Measurements from ENCODE around the gene FGFR2. TPM values are rescaled to one million over a fixed set of nuclear protein-coding genes. Genes with fewer than 3 reads are reported as not detected.

Gene FGFR2
- total RNA-seq, 1 experiment from 2014 or later = 286 TPM

DNA sequence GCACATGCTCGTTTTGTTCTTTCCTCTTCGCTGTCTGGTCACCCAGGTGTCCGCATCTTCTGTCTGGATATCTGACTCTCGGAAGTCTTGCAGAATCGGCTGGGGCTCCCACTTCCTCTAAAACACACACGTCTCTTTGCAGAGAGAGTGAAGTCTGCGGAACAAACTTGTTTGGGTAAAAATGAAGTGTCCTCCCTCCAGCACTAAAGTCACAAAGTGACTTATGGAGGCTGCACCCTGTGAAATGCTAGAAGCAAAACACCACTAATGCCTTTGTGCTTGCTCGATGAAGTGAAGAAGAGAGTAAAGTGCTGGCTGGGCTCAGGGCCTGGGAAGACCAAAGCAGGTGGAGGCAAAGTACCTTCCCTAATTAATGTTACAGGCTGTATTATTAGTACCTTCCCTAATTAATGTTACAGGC lies 71.4 kb downstream of the FGFR2 start:
- H3K9me3 ChIP-seq = no peaks in the 10 kb centered on the region
- H3K36me3 ChIP-seq (ENCODE audit: control insufficient read depth, insufficient read depth, low read length) = peaks cover 1% of the 10 kb centered on the region; the same call in 1 of the 2 replicates
- Mint-ChIP-seq H3K4me1 (ENCODE audit: low read depth, unreplicated experiment) (peaks cover 61% of the 10 kb centered on the region), H3K4me3 (ENCODE audit: unreplicated experiment) (no peak overlapping the region), H3K27me3 (ENCODE audit: insufficient read depth, unreplicated experiment) (no peaks in the 10 kb centered on the region), H3K27ac (ENCODE audit: unreplicated experiment) (peak overlapping the region; percentile 16), H3K9me3 (ENCODE audit: unreplicated experiment) (no peaks in the 10 kb centered on the region), H3K36me3 (ENCODE audit: insufficient read depth, unreplicated experiment) (peaks cover 94% of the 10 kb centered on the region)
- intact Hi-C loops (cut with micrococcal nuclease; ENCODE audit: unreplicated experiment) = no loop called here
- H3K4me3 ChIP-seq (ENCODE audit: low read depth, low read length) = no peak overlapping the region
- H3K4me1 ChIP-seq = peaks cover 32% of the 10 kb centered on the region; the same call in 1 of the 2 replicates
- no peaks in the 10 kb centered on the region for H3K27me3 ChIP-seq (replicated peaks; ENCODE audit: control insufficient read depth, insufficient read depth, low read length)
- TF ChIP-seq, protein P1, sequence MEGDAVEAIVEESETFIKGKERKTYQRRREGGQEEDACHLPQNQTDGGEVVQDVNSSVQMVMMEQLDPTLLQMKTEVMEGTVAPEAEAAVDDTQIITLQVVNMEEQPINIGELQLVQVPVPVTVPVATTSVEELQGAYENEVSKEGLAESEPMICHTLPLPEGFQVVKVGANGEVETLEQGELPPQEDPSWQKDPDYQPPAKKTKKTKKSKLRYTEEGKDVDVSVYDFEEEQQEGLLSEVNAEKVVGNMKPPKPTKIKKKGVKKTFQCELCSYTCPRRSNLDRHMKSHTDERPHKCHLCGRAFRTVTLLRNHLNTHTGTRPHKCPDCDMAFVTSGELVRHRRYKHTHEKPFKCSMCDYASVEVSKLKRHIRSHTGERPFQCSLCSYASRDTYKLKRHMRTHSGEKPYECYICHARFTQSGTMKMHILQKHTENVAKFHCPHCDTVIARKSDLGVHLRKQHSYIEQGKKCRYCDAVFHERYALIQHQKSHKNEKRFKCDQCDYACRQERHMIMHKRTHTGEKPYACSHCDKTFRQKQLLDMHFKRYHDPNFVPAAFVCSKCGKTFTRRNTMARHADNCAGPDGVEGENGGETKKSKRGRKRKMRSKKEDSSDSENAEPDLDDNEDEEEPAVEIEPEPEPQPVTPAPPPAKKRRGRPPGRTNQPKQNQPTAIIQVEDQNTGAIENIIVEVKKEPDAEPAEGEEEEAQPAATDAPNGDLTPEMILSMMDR (IDR thresholded peaks at IDR 0.05; ENCODE audit: insufficient read depth in 1 of 2, low read depth in 1 of 2, low read length in 1 of 2, severe bottlenecking in 1 of 2, unreplicated experiment in 1 of 2) = no peak
- CTCF ChIA-PET = no interaction called here
- POLR2A ChIA-PET = no interaction called here
- no peak for DNase-seq
- no TSS peak for BruUV-seq (replicated peaks)

DNA sequence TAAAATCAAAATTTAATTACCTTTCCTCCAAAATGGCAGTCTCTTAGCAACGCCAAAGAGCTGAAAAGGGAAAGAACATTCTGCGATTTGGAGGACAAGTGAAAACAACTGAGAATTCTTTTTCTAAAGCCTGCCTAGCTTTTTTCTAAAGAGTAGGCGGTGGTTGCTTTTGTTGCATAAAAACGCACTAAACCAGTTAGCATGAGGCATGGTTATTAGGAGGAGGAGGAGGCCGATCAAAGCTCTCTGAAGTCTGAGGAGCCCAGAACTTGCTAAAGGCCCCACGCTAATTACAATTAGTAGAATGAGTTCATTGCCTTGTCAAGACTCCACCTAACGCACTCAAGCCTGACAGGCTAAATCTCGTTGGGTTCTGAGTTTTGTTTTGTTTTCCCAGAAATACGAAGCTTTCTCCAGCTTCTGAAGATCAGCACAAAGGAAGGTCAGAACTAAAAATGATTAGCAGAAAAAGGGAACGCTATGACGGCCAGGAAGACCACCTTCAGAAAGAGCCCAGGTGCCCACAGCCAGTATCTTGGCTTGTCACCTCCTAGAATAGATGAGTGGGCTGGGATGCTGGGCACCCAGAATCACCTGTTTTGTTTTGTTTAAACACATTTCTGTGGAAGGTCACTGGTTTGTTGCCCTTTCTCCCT lies 72.0 kb downstream of the FGFR2 start:
- no TSS peak for BruUV-seq (replicated peaks)
- Mint-ChIP-seq H3K4me3 (ENCODE audit: unreplicated experiment) (no peak overlapping the region), H3K27me3 (ENCODE audit: insufficient read depth, unreplicated experiment) (no peaks in the 10 kb centered on the region), H3K36me3 (ENCODE audit: insufficient read depth, unreplicated experiment) (peaks cover 94% of the 10 kb centered on the region), H3K27ac (ENCODE audit: unreplicated experiment) (peak overlapping the region; percentile 16), H3K4me1 (ENCODE audit: low read depth, unreplicated experiment) (peaks cover 60% of the 10 kb centered on the region), H3K9me3 (ENCODE audit: unreplicated experiment) (no peaks in the 10 kb centered on the region)
- Histone ChIP-seq H3K27me3 (replicated peaks; ENCODE audit: control insufficient read depth, insufficient read depth, low read length) (no peaks in the 10 kb centered on the region), H3K9me3 (no peaks in the 10 kb centered on the region), H3K36me3 (ENCODE audit: control insufficient read depth, insufficient read depth, low read length) (peaks cover 1% of the 10 kb centered on the region; the same call in 1 of the 2 replicates), H3K4me3 (ENCODE audit: low read depth, low read length) (no peak overlapping the region), H3K4me1 (peaks cover 32% of the 10 kb centered on the region; the same call in 1 of the 2 replicates)
- ChIA-PET POLR2A (no interaction called here), CTCF (no interaction called here)
- no peak for DNase-seq
- intact Hi-C loops (cut with micrococcal nuclease; ENCODE audit: unreplicated experiment) = no loop called here
- TF ChIP-seq, protein P1 (IDR thresholded peaks at IDR 0.05; ENCODE audit: insufficient read depth in 1 of 2, low read depth in 1 of 2, low read length in 1 of 2, severe bottlenecking in 1 of 2, unreplicated experiment in 1 of 2) = no peak

DNA sequence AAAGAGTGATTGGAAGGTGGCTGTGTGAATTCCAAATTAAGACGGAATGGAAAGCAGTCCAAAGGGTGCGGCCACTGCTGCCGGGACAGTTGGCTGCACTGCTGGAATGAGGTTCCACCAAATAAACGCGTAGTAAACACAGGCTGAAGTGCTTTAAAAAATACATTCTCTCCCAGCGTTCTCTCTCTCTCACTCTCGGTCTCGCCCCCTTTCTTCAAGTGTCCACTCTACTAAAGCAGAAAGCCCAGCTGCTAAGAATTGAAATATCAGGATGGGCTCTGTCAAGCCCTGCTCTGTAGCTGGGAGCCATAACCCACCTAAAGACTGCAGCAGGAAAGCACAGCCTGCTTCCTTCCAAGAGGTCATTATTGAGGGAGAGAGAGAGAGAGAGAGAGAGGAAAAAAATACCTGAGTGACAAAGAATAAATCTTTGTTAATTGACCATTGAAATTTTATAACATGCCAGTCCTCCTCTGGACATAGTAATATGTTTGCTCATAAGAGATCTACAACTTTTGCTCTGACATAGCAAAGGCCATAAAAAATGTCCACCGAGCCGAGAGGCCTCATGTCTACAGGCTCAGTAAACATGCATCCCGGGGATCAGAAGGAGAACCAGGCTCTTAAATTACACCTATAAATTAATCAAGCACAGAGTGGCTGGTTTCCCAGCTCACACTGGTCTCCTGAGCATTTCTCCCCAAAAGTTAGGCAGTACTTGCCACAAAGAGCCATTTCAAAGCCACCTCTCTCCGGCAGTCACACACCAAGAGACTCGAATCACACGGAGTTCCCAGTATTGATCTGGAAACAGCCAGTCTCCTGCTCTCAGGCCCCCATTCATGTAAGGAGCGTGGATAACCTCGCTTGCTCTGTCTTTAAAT lies 72.8 kb downstream of the FGFR2 start:
- Mint-ChIP-seq H3K4me1 (ENCODE audit: low read depth, unreplicated experiment) (peaks cover 61% of the 10 kb centered on the region), H3K36me3 (ENCODE audit: insufficient read depth, unreplicated experiment) (peaks cover 94% of the 10 kb centered on the region), H3K27ac (ENCODE audit: unreplicated experiment) (peak overlapping the region; percentile 16), H3K27me3 (ENCODE audit: insufficient read depth, unreplicated experiment) (no peaks in the 10 kb centered on the region), H3K4me3 (ENCODE audit: unreplicated experiment) (no peak overlapping the region), H3K9me3 (ENCODE audit: unreplicated experiment) (no peaks in the 10 kb centered on the region)
- Histone ChIP-seq H3K36me3 (ENCODE audit: control insufficient read depth, insufficient read depth, low read length) (peaks cover 1% of the 10 kb centered on the region; the same call in 1 of the 2 replicates), H3K9me3 (no peaks in the 10 kb centered on the region), H3K4me3 (ENCODE audit: low read depth, low read length) (no peak overlapping the region), H3K4me1 (peaks cover 32% of the 10 kb centered on the region; the same call in 1 of the 2 replicates), H3K27me3 (replicated peaks; ENCODE audit: control insufficient read depth, insufficient read depth, low read length) (no peaks in the 10 kb centered on the region)
- TF ChIP-seq, protein P1 (IDR thresholded peaks at IDR 0.05; ENCODE audit: insufficient read depth in 1 of 2, low read depth in 1 of 2, low read length in 1 of 2, severe bottlenecking in 1 of 2, unreplicated experiment in 1 of 2) = no peak
- POLR2A ChIA-PET = no interaction called here
- no peak for DNase-seq
- CTCF ChIA-PET = no interaction called here
- BruUV-seq (replicated peaks) = no TSS peak
- intact Hi-C loops (cut with micrococcal nuclease; ENCODE audit: unreplicated experiment) = no loop called here
